IMR-90 (cell line): ENCODE measurements around the gene ANAPC7. TPM values are rescaled to one million over a fixed set of nuclear protein-coding genes. Genes with fewer than 3 reads are reported as not detected.
A peak's percentile ranks its signal among the peaks of the same experiment; 100 is the strongest.

Source experiments
- ATAC-seq: fragments of 200-7000 bp; cut with Tn5 transposase; 2 replicates; pipeline ENCODE4 v1.9.1; 2020; ENCODE audit warnings: low read depth, mild to moderate bottlenecking, moderate library complexity
- BruUV-seq: library from RNA; stranded (reverse); fragments of 400-500 nt; replicated peaks from 2 replicates; lab custom pipeline; 2021; lab: Mats Ljungman, UMichigan
- CTCF ChIA-PET: fragments of 300-600 bp; formaldehyde crosslinking; extraction: SDS; loops from one replicate; lab custom pipeline; 2021; ENCODE audit warnings: antibody characterized with exemption; lab: Yijun Ruan, JAX
- POLR2A ChIA-PET: fragments of 300-600 bp; sonication (Branson Sonifier 250); formaldehyde crosslinking; loops from one replicate; lab custom pipeline; 2022; ENCODE audit warnings: antibody characterized with exemption; ENCODE audit not compliant: unreplicated experiment; lab: Charles Lee
- DNase-seq: peaks from one replicate; pipeline ENCODE4 v3.0.0; 2013
- H2AFZ ChIP-seq: replicated peaks from 2 replicates; pipeline ENCODE3; 2013; ENCODE audit warnings: low read length, mild to moderate bottlenecking; ENCODE audit not compliant: poor library complexity
- H2AK5ac ChIP-seq: 2 replicates; pipeline ENCODE4 v1.6.1; 2013; ENCODE audit warnings: low read depth, low read length, inconsistent platforms
- H2AK9ac ChIP-seq: replicated peaks from 2 replicates; pipeline ENCODE3; 2013; ENCODE audit warnings: mild to moderate bottlenecking, low read depth, low read length, moderate library complexity; ENCODE audit not compliant: poor library complexity
- H2BK120ac ChIP-seq: 2 replicates; pipeline ENCODE4 v1.6.1; 2013; ENCODE audit warnings: low read depth, low read length, inconsistent platforms
- H2BK15ac ChIP-seq: 3 replicates; pipeline ENCODE4 v1.6.1; 2013; ENCODE audit warnings: low read depth, low read length, inconsistent platforms
- H2BK20ac ChIP-seq: 2 replicates; pipeline ENCODE4 v1.6.1; 2013; ENCODE audit warnings: low read depth, mild to moderate bottlenecking, inconsistent platforms, low read length, moderate library complexity
- H2BK5ac ChIP-seq: 2 replicates; pipeline ENCODE4 v1.6.1; 2013; ENCODE audit warnings: mild to moderate bottlenecking, low read depth, low read length, inconsistent platforms; ENCODE audit not compliant: poor library complexity, severe bottlenecking
- H3K14ac ChIP-seq: replicated peaks from 2 replicates; pipeline ENCODE4 v1.6.1; 2013; ENCODE audit warnings: low read depth, low read length, inconsistent platforms
- H3K18ac ChIP-seq: 2 replicates; pipeline ENCODE4 v1.6.1; 2013; ENCODE audit warnings: low read depth, low read length, control low read depth
- H3K23ac ChIP-seq: 2 replicates; pipeline ENCODE4 v1.6.1; 2013; ENCODE audit warnings: low read depth, low read length, inconsistent platforms
- H3K27ac ChIP-seq: 2 replicates; pipeline ENCODE4 v1.5.1; 2013; ENCODE audit warnings: mild to moderate bottlenecking, control low read depth, low read length; ENCODE audit not compliant: insufficient read depth
- H3K27me3 ChIP-seq: 2 replicates; pipeline ENCODE4 v1.6.1; 2013; ENCODE audit warnings: low read length; ENCODE audit not compliant: control insufficient read depth, insufficient read depth
- H3K36me3 ChIP-seq: 2 replicates; pipeline ENCODE4 v1.6.1; 2013; ENCODE audit warnings: low read length, mixed read lengths; ENCODE audit not compliant: control insufficient read depth, insufficient read depth
- H3K4ac ChIP-seq: 2 replicates; pipeline ENCODE4 v1.6.1; 2013; ENCODE audit warnings: low read depth, low read length, inconsistent platforms
- H3K4me1 ChIP-seq: 2 replicates; pipeline ENCODE4 v1.6.1; 2013; ENCODE audit warnings: low read length, mixed read lengths; ENCODE audit not compliant: control insufficient read depth, insufficient read depth
- H3K4me2 ChIP-seq: 2 replicates; pipeline ENCODE4 v1.6.1; 2013; ENCODE audit warnings: low read depth, mild to moderate bottlenecking, control low read depth, low read length, moderate library complexity
- H3K4me3 ChIP-seq: 2 replicates; pipeline ENCODE4 v1.5.1; 2013; ENCODE audit warnings: low read depth, mild to moderate bottlenecking, control low read depth, low read length, moderate library complexity; ENCODE audit not compliant: insufficient read depth
- H3K56ac ChIP-seq: 2 replicates; pipeline ENCODE4 v1.6.1; 2013; ENCODE audit warnings: low read length, inconsistent platforms; ENCODE audit not compliant: insufficient read depth; ENCODE audit errors: extremely low read depth
- H3K79me1 ChIP-seq, 2 experiments: 2 replicates each; pipeline ENCODE4 v1.6.1; 2013; ENCODE audit warnings: low read length in 2 of 2, inconsistent platforms in 1 of 2, low read depth in 1 of 2
- H3K9ac ChIP-seq: 2 replicates; pipeline ENCODE4 v1.6.1; 2013; ENCODE audit warnings: low read depth, low read length, control low read depth
- H3K9me1 ChIP-seq: 2 replicates; pipeline ENCODE4 v1.6.1; 2013; ENCODE audit warnings: low read length, inconsistent platforms; ENCODE audit not compliant: insufficient read depth
- H3K9me3 ChIP-seq: 2 replicates; pipeline ENCODE4 v1.6.1; 2013; ENCODE audit warnings: low read length; ENCODE audit not compliant: control insufficient read depth, insufficient read depth
- H4K20me1 ChIP-seq: 2 replicates; pipeline ENCODE4 v1.6.1; 2013; ENCODE audit warnings: low read length, inconsistent platforms; ENCODE audit not compliant: insufficient read depth
- H4K5ac ChIP-seq: 2 replicates; pipeline ENCODE4 v1.6.1; 2013; ENCODE audit warnings: mild to moderate bottlenecking, low read depth, low read length, control low read depth
- H4K8ac ChIP-seq, 2 experiments: 2 replicates each; pipeline ENCODE4 v1.6.1; 2013; ENCODE audit warnings: low read depth in 2 of 2, low read length in 2 of 2, control low read depth in 1 of 2, inconsistent platforms in 1 of 2
- H4K91ac ChIP-seq: 2 replicates; pipeline ENCODE4 v1.6.1; 2013; ENCODE audit warnings: low read depth, low read length, inconsistent platforms; ENCODE audit not compliant: insufficient read depth
- BHLHE40 ChIP-seq: fragments of 150-350 bp; IDR thresholded peaks from 2 replicates; pipeline ENCODE4 v1.6.1; 2016; ENCODE audit warnings: mild to moderate bottlenecking, low read depth, low read length
- CHD1 ChIP-seq: IDR thresholded peaks from 2 replicates; pipeline ENCODE4 v1.6.1; 2012; ENCODE audit warnings: low read depth, low read length, improper control_type of control experiment
- FOS ChIP-seq: fragments of 150-350 bp; IDR thresholded peaks from 2 replicates; pipeline ENCODE4 v1.6.1; 2016; ENCODE audit warnings: low read depth, low read length
- MAFK ChIP-seq: IDR thresholded peaks from 2 replicates; pipeline ENCODE4 v1.6.1; 2012; ENCODE audit warnings: low read depth, low read length, improper control_type of control experiment
- MAZ ChIP-seq: IDR thresholded peaks from 2 replicates; pipeline ENCODE4 v1.6.1; 2012; ENCODE audit warnings: low read depth, mild to moderate bottlenecking, low read length, improper control_type of control experiment, moderate library complexity, borderline replicate concordance
- MXI1 ChIP-seq: IDR thresholded peaks from 2 replicates; pipeline ENCODE4 v1.6.1; 2012; ENCODE audit warnings: low read depth, mild to moderate bottlenecking, low read length, moderate library complexity, borderline replicate concordance
- NFE2L2 ChIP-seq: fragments of 150-350 bp; IDR thresholded peaks from 2 replicates; pipeline ENCODE4 v1.6.1; 2016; ENCODE audit warnings: low read depth, mild to moderate bottlenecking, low read length
- POLR2A ChIP-seq: IDR thresholded peaks from 2 replicates; pipeline ENCODE4 v1.6.1; 2012; ENCODE audit warnings: mild to moderate bottlenecking, low read depth, low read length
- RAD21 ChIP-seq: IDR thresholded peaks from 2 replicates; pipeline ENCODE4 v1.6.1; 2012; ENCODE audit warnings: low read length, improper control_type of control experiment
- RCOR1 ChIP-seq: IDR thresholded peaks from 2 replicates; pipeline ENCODE4 v1.6.1; 2012; ENCODE audit warnings: mild to moderate bottlenecking, low read length, improper control_type of control experiment; ENCODE audit not compliant: insufficient replicate concordance
- RFX5 ChIP-seq: IDR thresholded peaks from 2 replicates; pipeline ENCODE4 v1.8.0; 2012; ENCODE audit warnings: low read depth, mild to moderate bottlenecking, low read length, moderate library complexity
- SMC3 ChIP-seq: fragments of 150-350 bp; IDR thresholded peaks from 2 replicates; pipeline ENCODE4 v1.6.1; 2016; ENCODE audit warnings: low read depth, mild to moderate bottlenecking, antibody characterized with exemption, low read length, moderate library complexity
- WGBS, 2 experiments: methylation state at CpG; one replicate each; pipeline versions ENCODE4 v1.1.5 to v1.1.7; 2013; ENCODE audit warnings: missing lambda C conversion rate in 2 of 2; ENCODE audit not compliant: insufficient read length in 1 of 2; ENCODE audit errors: extremely low coverage in 2 of 2; 5-methylcytosine and 5-hydroxymethylcytosine counted together
- dilution Hi-C: fragments of 300-500 bp; cut with HindIII; formaldehyde crosslinking; loops from one replicate; pipeline ENCODE4 v1.14.3; 2018; ENCODE audit warnings: low sequenced_read_pairs; ENCODE audit not compliant: unreplicated experiment
- in situ Hi-C: fragments of 300-500 bp; cut with MboI; formaldehyde crosslinking; loops from 3 replicates; pipeline ENCODE4 v1.14.3; 2019; ENCODE audit warnings: low sequenced_read_pairs, inconsistent platforms, mixed read lengths
- intact Hi-C: fragments of 100-400 bp; cut with micrococcal nuclease; formaldehyde crosslinking; loops from 2 replicates; pipeline ENCODE4 v1.10.0; 2022
- polyA plus RNA-seq, 3 experiments: library from polyadenylated mRNA; depleted of rRNA; stranded (reverse); fragments of >200 nt; gene quantifications; 2 replicates each; pipeline ENCODE4 v1.2.3, GENCODE V29; 2012; ENCODE audit warnings: low replicate concordance in 1 of 3
- total RNA-seq: library from RNA; depleted of rRNA; stranded (reverse); fragments of >200 nt; gene quantifications from 2 replicates; pipeline ENCODE4 v1.2.3, GENCODE V29; 2012
- TF ChIP-seq, protein P1 (sequence below): fragments of 150-350 bp; IDR thresholded peaks from 2 replicates; pipeline ENCODE4 v1.6.1; 2017; ENCODE audit warnings: mild to moderate bottlenecking, antibody characterized with exemption, low read length, low read depth

The ANAPC7 gene
- total and polyA plus RNA-seq, 2 of the 4 experiments (the other 2 are of a cell fraction) = 46.4 to 57.9 TPM

DNA sequence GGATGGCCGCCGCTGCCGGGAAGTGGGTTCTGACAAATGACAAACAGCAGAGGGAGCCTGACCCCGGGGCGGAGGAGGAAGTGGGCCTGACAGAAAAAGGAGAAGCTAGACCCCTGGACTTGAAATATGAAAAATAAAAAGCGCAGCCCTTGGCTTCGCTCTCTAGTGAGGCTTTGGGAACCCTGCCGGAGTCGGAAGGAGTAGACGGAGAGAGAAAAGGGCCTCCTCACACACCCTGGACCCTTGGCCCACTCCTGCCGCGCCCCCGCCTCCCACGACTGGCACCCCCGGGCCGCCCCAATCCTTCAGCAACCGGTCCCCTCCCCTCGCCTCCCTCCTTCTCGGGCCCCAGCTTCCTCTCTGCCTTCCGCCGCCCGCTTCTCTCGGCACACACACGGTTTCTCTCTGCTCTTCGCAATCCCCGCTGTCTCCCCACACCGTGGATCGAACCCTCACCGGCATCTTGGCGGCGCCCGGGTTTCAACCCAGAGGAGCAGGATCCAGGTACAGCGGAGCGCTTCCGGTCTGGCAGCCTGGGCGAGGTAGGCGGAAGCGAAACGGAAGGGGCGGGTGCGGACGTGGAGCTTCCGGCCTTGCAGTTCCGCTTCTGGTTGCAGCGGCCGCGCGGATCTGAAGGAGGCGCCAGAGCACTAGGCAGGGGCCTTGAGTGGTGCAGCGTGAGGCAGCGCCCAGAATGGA lies 46.4 kb upstream of the ANAPC7 start, which contains the start of gene ARPC3 (continued):
- TF ChIP-seq, protein P1, sequence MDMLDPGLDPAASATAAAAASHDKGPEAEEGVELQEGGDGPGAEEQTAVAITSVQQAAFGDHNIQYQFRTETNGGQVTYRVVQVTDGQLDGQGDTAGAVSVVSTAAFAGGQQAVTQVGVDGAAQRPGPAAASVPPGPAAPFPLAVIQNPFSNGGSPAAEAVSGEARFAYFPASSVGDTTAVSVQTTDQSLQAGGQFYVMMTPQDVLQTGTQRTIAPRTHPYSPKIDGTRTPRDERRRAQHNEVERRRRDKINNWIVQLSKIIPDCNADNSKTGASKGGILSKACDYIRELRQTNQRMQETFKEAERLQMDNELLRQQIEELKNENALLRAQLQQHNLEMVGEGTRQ = no peak
- no peak for TF ChIP-seq NFE2L2
- peak; percentile 97 for TF ChIP-seq RAD21
- TF ChIP-seq BHLHE40 = no peak

DNA sequence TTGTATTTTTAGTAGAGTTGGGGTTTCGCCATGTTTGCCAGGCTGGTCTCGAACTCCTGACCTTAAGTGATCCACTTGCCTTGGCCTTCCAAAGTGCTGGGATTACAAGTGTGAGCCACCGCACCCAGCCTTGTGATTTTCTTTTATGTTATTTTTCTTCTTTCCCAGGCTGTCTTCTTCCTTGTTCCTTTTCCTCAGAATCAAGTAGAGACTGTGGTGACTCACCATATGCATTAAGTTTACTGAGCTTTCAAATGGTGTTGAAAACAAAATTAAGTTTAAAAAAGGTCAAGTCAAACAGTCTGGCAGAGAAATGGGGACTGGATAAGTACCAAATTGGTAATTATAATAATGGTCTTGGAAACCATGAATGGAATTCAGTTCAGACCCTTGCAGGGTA lies 40.9 kb upstream of the ANAPC7 start:
- dilution Hi-C loops = no loop called here
- peaks cover 28% of the 10 kb centered on the region for H3K36me3 ChIP-seq
- TF ChIP-seq RCOR1 = no peak
- no peak for TF ChIP-seq FOS
- TF ChIP-seq MAZ = no peak
- TF ChIP-seq MXI1 = no peak
- TF ChIP-seq POLR2A = no peak
- no peak for TF ChIP-seq NFE2L2
- no peak for TF ChIP-seq RAD21
- TF ChIP-seq, protein P1 = no peak
- no peak for TF ChIP-seq SMC3
- no peak for TF ChIP-seq MAFK
- no peak for TF ChIP-seq RFX5
- no peak for TF ChIP-seq CHD1

More for the DNA sequence above, 40.9 kb upstream of the ANAPC7 start:
- no TSS peak for BruUV-seq
- in situ Hi-C loops = no loop called here
- ChIA-PET CTCF (no interaction called here), POLR2A (interaction anchor here (0.7 kb wide), 1 partner anchor 370 kb away, joined by 5 read pairs; no protein-coding TSS in a partner anchor)
- H4K20me1 ChIP-seq = peaks cover 18% of the 10 kb centered on the region
- no peak overlapping the region for H4K8ac ChIP-seq
- no peak overlapping the region for H3K4ac ChIP-seq
- no peak overlapping the region for H3K23ac ChIP-seq
- no peak overlapping the region for H4K91ac ChIP-seq
- no peak overlapping the region for H2BK5ac ChIP-seq
- DNase-seq (no peak), ATAC-seq (no peak; the same call in 1 of the 2 replicates)
- intact Hi-C loops = no loop called here
- H3K4me3 ChIP-seq = no peak overlapping the region
- no peaks in the 10 kb centered on the region for H3K27me3 ChIP-seq
- H3K56ac ChIP-seq = no peak overlapping the region
- H3K4me1 ChIP-seq = 0 out of 2 replicates have a peak, but pooled peaks cover 5% of the 10 kb centered on the region
- no peak overlapping the region for H2AK9ac ChIP-seq
- H2BK15ac ChIP-seq = no peak overlapping the region
- no peak overlapping the region for H3K14ac ChIP-seq
- H3K27ac ChIP-seq = no peak overlapping the region
- H3K18ac ChIP-seq = no peak overlapping the region
- peaks cover 4 to 56% of the 10 kb centered on the region in 2 experiments; a peak in 3 of 4 replicates for H3K79me1 ChIP-seq
- H3K4me2 ChIP-seq = no peak overlapping the region
- H3K9ac ChIP-seq = no peak overlapping the region
- H3K9me3 ChIP-seq = no peaks in the 10 kb centered on the region
- WGBS, 2 experiments = no CpG with 5 or more reads among the region's 3 CpGs
- H2AK5ac ChIP-seq = no peak overlapping the region
- no peak overlapping the region for H2BK120ac ChIP-seq
- H2BK20ac ChIP-seq = no peak overlapping the region
- H4K5ac ChIP-seq = no peak overlapping the region
- H2AFZ ChIP-seq = no peak overlapping the region
- peaks cover 4% of the 10 kb centered on the region; the same call in 1 of the 2 replicates for H3K9me1 ChIP-seq
